Stimulated activated CD4-positive, alpha-beta T cell treated with anti-CD3 and anti-CD28 coated beads, Interleukin-1b, Interleukin-23, amount 100 ng/mL, for 24 hours (primary cell): ENCODE measurements around the gene PTPRN.
"Not testable (repeated sequence)": the region's sequence is repeated elsewhere in the genome, so short reads cannot be mapped to it uniquely, and the experiment has no call there.

Source experiments
- DNase-seq, 4 experiments: peaks; one replicate each; pipeline ENCODE4 v3.0.0-alpha.2; 2020; ENCODE audit warnings: low read depth in 4 of 4, low spot score in 1 of 4

The PTPRN gene

DNA sequence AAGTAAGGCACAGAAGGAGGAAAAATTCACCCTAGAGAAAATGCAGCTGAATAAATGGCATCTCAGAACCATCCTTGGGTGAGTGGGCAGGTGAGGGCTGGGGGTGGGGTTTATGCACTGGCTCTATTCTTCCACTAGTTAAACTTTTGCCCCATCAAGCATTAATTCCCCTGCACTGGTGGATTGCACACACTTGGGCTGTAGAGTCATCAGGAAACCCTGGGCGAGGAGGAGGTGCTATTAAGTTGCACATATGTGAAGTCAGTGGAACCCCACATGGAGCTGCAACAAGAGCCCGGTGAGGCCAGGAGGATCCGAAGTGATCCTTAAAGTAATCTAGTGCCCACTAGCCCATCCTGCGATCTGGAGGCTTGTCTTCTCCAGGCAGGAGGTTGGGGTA is 36.8 kb downstream of the PTPRN start:
- no peak for DNase-seq

DNA sequence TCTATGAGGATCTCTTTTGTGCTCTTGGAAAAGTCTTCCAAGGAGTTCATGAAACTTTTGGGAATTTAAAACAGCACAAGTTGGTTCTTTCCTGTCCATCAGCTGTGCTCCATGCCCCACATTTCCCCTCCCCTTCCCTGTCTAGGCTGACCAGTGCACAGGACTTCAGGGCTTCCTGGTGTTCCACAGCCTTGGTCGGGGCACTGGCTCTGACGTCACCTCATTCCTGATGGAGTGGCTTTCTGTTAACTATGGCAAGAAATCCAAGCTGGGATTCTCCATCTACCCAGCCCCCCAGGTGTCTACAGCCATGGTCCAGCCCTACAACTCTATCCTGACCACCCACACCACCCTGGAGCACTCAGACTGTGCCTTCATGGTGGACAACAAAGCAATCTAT is 38.2 kb downstream of the PTPRN start:
- no peak for DNase-seq

DNA sequence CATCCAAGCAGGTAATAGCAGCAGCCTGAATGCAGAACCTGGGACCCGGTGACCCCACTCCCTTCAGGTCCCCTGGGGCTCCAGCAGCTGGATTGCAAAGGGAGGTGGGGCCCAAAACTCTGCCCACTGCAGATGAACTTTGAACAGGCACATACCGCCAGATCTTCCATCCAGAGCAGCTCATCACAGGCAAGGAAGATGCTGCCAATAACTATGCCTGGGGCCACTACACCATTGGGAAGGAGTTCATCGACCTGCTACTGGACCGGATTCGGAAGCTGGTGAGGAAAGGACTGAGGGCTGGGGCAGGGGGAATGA is 39.2 kb downstream of the PTPRN start:
- DNase-seq: no peak

DNA sequence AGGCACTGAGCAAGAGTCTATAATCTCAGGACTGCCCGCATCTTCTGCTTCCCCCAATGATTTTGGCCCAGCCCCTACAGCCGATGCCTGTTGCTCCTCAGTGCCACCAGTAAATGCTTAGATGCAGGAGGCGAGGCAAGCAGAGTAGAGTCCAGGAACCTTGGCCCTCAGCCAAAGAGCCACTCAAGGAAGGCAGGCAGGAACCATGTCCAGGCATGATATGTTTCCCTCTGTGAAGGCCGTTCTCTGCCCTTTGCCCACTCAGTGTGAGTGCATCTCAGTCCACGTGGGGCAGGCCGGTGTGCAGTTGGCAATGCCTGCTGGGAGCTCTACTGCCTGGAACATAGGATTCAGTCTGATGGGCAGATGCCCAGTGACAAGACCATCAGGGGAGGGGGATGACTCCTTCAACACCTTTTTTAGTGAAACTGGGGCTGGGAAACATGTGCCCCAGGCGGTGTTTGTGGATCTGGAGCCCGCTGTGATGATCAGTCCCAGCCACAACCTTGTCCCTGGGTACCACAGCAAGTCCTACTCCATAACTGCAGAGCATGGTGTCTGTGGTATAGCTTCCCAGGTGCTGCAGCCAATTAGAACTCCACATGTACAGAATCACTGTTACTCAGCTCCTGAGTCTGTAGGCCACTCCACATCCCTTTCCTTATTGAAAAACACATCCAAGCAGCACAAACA is 39.7 kb downstream of the PTPRN start:
- DNase-seq: no peak

DNA sequence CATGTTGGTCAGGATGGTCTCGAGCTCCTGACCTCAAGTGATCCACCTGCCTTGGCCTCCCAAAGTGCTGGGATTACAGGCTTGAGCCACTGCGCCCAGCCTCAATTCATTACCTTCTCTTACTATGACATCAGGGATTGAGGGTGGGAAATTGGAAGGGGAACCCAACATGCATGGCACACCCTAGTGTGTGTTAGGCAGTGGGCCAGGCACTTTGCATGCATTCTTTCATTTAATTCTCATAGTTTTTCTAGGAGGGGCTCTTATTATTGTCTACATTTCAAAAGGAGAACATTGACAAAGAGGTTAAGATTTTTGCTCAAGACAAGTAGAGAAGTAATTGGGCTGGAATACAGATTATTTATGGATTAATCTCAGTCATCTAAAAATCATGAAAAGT is 40.9 kb downstream of the PTPRN start:
- DNase-seq: no peak

DNA sequence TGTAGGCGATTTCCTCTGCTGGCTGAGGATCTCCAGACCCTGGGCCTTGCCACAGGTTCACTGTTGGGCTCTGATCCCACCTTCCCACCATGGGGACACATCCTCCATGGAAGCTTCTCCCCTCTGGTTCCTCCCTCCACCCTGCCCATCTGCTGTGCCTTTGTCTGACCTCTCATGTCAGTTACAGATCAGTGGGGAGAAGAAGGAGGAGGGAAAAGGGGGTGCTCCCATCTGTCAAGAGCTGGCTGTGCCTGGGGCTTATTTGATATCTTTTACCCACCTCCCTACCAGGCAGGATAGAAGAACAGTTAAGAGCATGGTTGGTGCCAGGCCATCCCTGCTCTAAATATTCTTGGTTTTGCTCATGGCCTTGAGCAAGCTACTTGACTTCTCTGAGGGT is 42.3 kb downstream of the PTPRN start:
- DNase-seq: no peak

DNA sequence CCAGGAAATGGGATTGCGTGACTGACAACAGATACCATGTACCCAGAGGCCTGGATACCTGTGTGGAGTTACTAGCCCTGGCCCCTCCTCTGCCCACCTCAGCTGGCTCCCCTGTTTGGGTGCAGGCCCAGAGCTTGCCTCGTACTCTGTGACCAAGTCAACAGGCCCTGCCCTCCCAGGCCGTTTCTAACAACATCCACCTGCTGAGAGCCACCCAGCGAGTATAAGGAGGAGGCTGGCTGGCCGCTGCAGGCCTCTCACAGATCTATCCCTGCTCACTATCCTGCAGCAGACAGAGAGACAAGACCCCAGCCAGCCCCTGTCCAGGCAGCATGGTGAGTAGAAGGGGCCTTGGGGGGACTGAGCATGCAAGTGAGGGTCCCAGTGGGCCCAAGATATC is 43.0 kb downstream of the PTPRN start:
- no peak for DNase-seq

DNA sequence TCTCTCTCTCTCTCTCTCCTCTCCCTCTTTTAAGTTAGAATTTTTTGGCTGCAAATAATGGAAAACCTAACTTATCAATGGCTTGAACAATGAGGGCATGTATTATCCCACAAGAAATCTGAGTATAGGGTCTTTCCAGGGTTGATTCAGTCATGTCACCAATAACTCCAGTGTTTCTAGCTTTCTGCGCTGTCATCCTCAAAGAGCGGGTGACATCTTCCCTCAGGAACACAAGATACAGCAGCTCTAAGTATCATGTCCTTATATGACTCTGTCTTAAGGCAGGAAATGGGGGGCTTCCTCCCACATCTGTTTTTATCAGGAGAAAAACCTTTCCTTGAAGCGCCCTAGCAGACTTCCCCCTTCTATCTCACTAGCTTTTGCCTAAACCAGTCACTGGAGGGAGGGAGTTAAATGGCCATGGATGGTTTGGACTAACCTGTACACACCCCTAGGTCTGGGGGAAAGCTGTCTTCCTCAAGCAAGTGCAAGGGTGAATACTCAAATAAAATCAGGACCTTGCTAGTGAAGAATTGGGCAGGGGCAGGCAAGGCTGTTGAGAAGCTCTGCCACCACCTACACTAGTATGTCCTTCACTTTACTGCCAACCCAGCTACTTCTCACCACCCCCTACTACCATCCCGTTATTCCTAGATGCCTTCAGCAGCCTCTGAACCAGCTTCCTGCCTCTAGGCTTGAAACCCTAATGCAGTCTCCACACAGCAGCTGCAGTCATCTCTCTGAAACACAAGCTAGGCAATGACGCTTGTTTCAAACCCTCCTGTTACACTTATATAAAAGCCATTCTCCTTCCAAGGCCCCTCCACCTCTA is 48.0 kb downstream of the PTPRN start:
- no peak for DNase-seq

DNA sequence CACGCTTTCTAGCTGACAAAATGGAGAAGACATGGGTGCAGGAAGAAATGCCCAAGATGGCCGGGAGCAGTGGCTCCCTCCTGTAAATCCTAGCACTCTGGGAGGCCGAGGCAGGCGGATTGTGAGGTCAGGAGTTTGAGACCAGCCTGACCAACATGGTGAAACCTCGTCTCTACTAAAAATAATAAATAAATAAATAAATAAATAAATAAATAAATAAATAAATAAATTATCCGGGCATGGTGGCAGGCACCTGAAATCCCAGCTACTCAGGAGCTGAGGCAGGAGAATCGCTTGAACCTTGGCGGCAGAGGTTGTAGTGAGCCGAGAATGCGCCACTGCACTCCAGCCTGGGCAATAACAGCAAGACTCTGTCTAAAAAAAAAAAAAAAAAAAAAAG is 50.3 kb downstream of the PTPRN start:
- DNase-seq: not testable (repeated sequence)

DNA sequence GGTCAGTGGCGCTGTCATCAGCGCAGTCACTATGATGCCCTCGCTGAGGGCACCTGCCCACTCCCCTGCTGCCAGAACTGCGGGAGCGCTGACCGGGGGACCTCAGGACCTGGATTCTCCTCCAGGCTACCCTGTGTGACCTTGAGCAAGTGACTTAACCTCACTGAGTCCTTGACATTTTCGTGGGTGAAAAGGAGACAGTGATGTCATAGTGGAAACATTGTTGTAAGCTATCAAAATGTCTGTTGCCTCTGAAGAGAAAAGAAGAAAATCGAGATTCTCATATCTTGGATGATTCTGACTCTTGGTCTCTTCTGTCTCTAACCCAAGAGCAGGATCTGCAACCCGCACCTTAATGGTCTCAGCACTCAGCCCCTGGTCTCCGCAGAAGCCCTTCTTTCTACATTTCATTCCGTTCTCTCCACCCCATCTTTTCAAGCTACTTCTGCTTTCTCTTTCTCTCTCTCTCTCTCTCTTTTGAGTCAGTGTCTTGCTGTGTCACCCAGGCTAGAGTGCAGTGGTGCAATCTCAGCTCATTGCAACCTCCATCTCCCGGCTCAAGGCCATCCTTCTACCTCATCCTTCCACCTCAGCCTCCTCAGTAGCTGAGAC is 54.5 kb downstream of the PTPRN start:
- no peak for DNase-seq

DNA sequence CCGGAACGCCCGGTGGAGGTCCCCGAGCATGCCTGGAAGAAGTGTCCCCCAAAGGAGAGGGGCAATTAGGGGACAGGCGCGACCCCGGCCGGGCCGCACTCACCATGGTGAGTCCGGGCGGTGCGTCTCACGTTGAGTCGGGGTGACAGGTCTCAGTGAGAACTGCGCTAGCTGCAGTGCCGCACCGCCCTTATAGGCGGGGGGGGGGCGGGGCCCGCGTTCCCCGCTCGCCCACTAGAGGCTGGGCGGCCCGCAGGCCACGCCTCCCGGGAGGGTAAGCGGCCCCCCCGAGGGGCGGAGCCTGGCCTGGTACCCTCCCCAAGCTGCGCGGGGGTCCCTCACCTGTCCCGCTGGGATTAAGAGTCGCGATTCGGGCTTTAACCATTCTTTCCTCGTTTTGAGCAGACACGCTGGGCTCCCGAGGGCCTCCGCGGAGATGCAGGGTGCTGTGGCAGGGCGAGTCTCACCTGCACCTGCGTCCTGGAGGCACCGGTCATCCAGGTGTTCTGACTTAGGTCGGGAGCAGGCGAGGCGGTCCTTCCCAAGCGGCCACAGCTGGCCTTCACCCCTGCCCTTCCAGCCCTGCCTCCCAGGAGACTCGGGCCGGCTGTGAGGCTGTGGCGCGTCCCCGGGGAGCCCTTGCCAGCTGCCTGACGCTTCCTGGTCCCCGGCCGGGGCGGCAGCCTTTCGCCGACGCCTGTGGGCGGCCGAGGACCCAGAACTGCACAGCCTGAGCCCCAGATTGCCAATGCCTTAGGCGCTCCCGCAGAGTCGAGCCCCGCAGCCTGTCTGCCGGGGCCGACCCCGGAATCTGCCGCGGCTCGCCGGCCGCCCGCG is 55.2 kb downstream of the PTPRN start, which contains the start of gene TUBA4A:
Gene TUBA4A, minus strand, starts transcription at position 166 of the 837 bp plus-strand sequence. Its CDS starts 60 bp downstream, at position 106.
- peak; percentile 74 to 92 (median 83) for DNase-seq

DNA sequence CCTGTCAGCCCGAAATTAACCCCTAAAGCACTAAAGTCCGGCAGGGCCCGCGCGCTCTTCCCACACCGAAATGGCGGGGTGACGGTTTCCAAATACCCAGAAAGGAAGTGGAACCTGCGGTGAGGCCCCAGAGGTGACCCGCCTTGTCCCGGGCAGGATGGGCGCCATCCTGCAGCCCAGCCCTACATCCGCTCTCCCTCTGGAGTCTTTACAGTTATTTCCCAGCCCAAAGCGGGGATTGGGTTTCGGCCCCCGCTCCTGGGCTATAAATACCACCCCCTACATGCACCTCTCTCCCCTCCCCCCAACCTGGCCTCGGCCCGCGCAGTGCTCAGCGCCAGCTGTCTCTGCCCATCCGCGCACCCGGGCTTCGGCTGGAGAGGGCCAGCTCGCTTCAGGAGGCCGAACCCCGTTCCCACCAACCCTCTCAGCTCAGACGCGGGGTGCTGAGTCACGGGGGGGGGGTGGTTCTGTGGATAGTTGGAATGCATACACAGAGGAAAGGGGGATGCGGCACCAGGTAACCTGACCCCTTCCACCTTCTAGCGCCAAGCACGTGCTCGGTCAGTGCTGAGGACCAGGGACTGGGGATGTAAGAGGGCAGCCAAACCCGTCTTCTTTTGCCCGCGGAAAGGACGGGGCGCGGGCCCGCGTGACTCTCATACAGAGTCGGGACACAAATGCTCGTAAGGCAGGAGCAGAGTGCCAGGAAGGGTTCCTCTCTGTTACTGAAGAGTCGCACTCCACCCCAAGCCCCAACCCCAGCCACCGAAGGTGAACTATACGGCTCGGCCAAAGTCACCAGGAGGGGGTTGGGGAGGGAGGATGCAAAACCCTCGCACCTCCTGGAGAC is 56.1 kb downstream of the PTPRN start, which contains the start of gene TUBA4B:
Gene TUBA4B, plus strand, starts transcription at position 344 of the 853 bp plus-strand sequence. Its CDS starts 165 bp downstream, at position 509.
- peak in 1 of 4 experiments; percentile 50 for DNase-seq

DNA sequence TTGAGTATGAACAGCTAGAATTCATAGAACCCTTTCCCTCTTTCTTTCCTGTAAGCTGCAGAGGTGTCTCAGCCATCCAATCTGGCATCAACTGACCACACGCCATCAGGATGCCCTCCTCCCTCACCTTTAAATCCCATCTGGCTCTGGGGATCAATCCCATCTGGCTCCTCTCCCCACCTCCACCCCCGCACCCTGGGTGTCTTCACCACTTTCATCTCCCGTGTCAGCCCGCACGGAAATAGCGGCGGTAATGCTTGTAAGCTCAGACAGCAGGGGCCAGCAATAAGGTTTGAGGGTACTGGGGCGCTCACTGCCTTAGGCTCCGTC is 56.7 kb downstream of the PTPRN start:
- DNase-seq: peak in 1 of 4 experiments; percentile 14

DNA sequence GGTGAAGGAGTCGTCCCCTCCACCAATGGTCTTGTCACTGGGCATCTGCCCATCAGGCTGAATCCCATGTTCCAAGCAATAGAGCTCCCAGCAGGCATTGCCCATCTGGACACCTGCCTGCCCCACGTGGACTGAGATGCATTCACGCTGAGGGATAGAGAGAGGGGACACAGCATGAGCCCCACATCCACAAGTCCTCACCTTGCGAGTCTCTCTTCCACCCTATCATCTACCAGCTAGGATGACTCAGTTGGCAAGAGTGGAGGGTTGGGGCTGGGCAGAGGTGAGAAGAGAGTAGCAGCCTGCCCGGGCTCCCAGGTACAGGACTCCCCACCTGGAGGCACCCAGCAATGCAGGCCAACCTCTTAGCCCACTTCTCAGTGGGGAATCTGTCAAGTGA is 57.1 kb downstream of the PTPRN start:
- peak in 1 of 4 experiments; percentile 21 for DNase-seq

DNA sequence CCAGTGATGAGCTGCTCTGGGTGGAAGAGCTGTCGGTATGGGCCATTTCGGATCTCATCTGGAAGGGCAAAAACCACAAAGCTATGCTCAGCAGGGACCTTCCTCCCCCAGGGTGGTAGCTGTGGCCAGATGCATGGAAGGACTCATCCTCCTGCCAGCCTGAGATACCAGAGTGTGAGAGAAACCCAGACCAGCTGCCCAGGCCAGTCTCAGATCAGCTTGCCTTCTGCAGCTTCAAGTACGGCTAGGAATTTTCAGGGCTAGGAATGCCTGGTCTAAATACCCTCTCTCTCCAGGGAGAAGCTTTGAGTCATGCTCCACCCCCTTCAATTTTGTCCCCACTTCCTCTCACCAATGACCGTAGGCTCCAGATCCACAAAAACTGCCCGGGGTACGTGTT is 57.5 kb downstream of the PTPRN start:
- no peak for DNase-seq

DNA sequence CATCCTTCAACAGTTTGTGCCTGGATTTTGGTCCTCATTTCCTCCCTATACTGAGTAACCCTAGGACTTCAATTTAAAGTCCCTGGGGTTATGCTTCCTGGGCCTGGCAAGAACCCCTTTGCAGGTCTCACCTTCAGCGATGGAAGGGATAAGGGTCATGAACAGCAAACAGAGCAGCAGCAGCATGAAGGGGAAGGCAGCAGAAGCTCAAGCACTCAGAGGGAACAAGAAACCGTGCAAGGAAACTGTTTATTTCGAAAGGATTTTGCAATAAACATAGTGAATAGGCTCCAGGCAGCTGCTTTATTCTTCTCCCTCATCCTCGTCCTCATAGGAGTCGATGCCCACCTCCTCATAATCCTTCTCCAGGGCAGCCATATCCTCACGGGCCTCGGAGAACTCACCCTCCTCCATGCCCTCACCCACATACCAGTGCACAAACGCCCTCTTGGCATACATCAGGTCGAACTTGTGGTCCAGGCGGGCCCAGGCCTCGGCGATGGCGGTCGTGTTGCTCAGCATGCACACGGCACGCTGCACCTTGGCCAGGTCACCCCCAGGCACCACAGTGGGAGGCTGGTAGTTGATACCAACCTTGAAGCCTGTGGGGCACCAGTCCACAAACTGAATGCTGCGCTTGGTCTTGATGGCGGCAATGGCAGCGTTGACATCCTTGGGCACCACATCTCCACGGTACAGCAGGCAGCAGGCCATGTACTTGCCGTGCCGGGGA is 59.0 kb downstream of the PTPRN start:
- DNase-seq: no peak

DNA sequence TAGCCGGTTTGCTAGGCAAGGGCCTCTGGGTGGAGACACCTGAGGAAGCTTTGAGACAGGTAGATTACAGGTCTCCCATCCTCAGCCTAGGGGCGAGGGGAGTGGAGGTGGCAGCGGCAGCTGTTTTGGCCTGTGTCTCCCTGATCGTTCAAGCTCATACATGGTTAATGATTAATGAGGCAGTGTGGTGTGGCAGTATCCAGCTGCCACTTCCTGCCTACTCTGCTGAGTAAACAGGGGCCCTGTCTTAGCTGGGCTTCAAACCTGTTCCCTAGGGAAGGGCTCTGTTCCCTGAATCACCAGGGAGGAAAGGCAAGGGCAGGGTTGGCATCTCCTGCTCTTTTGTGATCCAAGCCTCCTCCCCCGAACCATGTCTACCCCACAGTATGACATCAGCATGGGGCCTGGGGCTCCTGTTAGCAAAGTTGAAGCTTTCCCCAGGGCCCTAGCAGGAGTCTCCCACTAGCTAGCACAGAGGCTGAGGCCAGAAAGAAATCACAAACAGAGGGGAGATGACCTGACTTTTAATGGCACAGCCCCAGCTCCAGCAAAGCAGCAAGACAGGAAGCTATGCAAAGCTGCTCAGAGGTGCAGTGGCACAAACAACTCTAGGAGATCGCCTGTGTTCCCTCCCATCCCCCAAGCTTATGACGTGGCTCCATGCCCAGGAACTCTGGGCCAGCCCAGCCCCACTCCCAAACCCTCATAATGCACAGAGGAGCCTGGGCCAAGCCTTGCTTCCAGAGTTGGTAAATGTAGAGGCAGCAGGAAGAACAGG is 59.8 kb downstream of the PTPRN start:
- DNase-seq: no peak

DNA sequence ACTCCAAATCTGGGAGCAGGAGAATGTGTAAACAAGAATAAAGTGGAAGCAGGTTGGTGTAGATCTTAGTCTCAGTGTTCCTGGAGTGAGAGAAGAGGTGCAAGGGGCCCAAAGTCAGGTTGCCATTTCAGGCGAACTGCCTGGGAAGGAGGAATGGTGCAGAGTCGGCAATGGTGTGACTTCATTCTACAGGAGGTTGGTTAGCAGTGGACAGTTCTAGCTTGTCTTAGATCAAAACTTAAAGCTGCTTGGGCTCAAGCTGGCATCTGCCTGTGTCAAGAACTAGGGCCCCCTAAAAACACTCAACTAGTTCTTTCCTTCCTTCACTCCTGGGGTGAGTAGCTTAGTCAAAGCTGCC is 60.4 kb downstream of the PTPRN start:
- no peak for DNase-seq
